ENCODE data around the gene SRRT. TPM values are rescaled to one million over a fixed set of nuclear protein-coding genes. Genes with fewer than 3 reads are reported as not detected.
A peak's percentile ranks its signal among the peaks of the same experiment; 100 is the strongest.

The SRRT gene
- total and polyA plus RNA-seq, 4 donors = 58.5 to 120 (median 78.0) TPM

DNA sequence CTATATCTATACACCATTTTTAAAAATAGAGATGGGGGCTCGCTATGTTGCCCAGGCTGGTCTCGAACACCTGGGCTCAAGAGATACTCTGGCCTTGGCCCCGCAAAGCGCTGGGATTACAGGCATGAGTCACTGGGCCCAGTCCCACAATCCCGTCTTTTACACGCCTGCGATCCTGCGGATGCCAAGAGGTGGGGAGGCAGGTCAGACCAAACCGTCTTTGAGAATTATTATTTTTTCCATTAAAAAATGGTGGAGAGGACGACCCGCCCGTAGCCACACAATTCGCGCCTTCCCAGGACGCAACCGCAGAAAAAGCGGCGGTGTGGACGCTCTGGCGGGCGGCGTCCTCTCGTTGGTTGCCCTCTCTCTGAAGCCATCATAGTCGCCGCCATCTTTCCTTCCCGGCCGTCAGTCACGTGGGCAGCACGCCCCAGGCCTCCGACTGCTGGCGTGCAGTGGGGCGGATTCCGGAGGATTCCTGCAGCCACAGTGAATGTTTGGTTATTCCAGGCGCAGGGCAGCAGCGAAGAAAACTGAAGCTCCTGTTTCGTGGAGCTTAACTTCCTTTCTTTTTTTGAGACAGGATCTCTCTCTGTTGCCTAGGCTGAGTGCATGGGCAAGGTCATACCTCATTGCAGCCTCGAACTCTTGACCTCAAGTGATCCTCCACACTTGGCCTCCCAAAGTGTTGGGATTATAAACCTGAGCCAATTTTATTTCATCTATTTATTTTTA is 37.6 kb upstream of the SRRT start:
- H3K4me3 ChIP-seq = peak overlapping the region; percentile 16
- ATAC-seq (ENCODE audit: insufficient read depth, low FRiP score) (peak; percentile 93), DNase-seq (peak; percentile 94 to 97 (median 95))
- peak overlapping the region; percentile 87 to 96 for H3K27ac ChIP-seq (ENCODE audit: low read depth in 1 of 2, low read length in 1 of 2)
- H3K36me3 ChIP-seq (ENCODE audit: control insufficient read depth in 4 of 4, insufficient read depth in 4 of 4, low read length in 4 of 4) = no peaks in the 10 kb centered on the region
- H3K9ac ChIP-seq (ENCODE audit: insufficient read depth in 1 of 2, low read length in 2 of 2) = peak overlapping the region in 1 of 2 donors; percentile 78
- no peaks in the 10 kb centered on the region for H3K27me3 ChIP-seq (ENCODE audit: control insufficient read depth in 3 of 3, insufficient read depth in 3 of 3, low read length in 2 of 3)
- H3K4me1 ChIP-seq (ENCODE audit: control insufficient read depth in 5 of 5, insufficient read depth in 5 of 5, low read length in 5 of 5) = peaks cover 0 to 15% (median 2%) of the 10 kb centered on the region in 5 donors
- 4 to 5% methylated on average over 37 of the region's 37 CpGs for WGBS, 2 donors
- H3K9me3 ChIP-seq (ENCODE audit: control insufficient read depth in 4 of 4, insufficient read depth in 3 of 4, low read length in 3 of 4) = no peaks in the 10 kb centered on the region
- TF ChIP-seq, protein P1, sequence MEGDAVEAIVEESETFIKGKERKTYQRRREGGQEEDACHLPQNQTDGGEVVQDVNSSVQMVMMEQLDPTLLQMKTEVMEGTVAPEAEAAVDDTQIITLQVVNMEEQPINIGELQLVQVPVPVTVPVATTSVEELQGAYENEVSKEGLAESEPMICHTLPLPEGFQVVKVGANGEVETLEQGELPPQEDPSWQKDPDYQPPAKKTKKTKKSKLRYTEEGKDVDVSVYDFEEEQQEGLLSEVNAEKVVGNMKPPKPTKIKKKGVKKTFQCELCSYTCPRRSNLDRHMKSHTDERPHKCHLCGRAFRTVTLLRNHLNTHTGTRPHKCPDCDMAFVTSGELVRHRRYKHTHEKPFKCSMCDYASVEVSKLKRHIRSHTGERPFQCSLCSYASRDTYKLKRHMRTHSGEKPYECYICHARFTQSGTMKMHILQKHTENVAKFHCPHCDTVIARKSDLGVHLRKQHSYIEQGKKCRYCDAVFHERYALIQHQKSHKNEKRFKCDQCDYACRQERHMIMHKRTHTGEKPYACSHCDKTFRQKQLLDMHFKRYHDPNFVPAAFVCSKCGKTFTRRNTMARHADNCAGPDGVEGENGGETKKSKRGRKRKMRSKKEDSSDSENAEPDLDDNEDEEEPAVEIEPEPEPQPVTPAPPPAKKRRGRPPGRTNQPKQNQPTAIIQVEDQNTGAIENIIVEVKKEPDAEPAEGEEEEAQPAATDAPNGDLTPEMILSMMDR (IDR thresholded peaks at IDR 0.05; ENCODE audit: control extremely low read depth, extremely low read depth) = no peak

DNA sequence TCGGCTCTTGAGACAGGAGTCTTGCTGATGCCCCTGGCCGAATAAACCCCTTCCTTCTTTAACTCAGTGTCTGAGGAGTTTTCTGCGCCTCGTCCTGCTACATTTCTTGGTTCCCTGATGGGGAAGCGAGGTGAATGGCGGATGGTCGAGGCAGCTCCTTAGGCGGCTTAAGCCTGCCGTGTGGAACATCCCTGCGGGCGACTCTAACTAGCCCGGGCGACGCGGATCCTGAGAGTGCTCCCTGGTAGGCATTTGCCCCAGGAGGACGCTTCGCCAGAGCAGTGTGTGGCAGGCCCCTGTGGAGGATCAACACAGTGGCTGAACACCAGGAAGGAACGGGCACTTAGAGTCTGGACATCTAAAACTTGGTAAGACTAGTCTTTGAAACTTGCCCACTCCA is 35.5 kb upstream of the SRRT start:
- Histone ChIP-seq H3K9ac (ENCODE audit: insufficient read depth in 1 of 2, low read length in 2 of 2) (no peak overlapping the region), H3K27ac (ENCODE audit: low read depth in 1 of 2, low read length in 1 of 2) (no peak overlapping the region), H3K9me3 (ENCODE audit: control insufficient read depth in 4 of 4, insufficient read depth in 3 of 4, low read length in 3 of 4) (no peaks in the 10 kb centered on the region), H3K4me1 (ENCODE audit: control insufficient read depth in 5 of 5, insufficient read depth in 5 of 5, low read length in 5 of 5) (peaks cover 0 to 15% (median 2%) of the 10 kb centered on the region in 5 donors), H3K4me3 (no peak overlapping the region), H3K36me3 (ENCODE audit: control insufficient read depth in 4 of 4, insufficient read depth in 4 of 4, low read length in 4 of 4) (no peaks in the 10 kb centered on the region), H3K27me3 (ENCODE audit: control insufficient read depth in 3 of 3, insufficient read depth in 3 of 3, low read length in 2 of 3) (no peaks in the 10 kb centered on the region)
- ATAC-seq (ENCODE audit: insufficient read depth, low FRiP score) (no peak), DNase-seq (no peak)
- TF ChIP-seq, protein P1 (IDR thresholded peaks at IDR 0.05; ENCODE audit: control extremely low read depth, extremely low read depth) = no peak
- 96 to 98% methylated on average over 18 of the region's 18 CpGs for WGBS, 2 donors

DNA sequence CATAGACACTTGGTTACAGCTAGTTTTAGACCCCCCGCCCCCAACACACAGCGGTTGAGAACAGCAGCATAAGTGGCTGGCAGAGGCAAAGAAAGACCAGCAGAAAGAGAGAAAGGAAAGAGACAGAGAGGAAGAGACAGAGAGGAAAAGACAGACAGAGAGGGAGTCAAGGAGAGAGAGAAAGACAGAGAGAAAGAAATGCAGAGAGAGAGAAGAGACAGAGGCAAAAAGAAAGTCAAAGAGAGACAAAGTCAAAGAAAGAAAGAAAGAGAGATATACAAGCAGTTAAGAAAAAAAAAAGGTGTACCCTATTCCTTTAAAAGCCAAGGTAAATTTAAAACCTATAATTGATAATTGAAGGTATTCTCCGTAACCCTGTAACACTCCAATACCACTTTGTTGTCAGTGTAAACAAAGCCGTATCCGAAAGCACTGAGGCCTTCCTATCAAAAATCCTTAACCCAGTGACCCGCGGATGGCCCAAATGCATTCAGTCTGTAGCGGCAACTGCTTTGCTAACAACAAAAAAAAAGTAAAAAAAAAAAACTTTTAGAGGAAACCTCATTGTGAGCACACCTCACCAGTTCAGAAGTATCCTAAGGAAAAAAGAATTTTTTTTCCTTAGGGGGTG is 34.3 kb upstream of the SRRT start:
- H3K27ac ChIP-seq (ENCODE audit: low read depth in 1 of 2, low read length in 1 of 2) = no peak overlapping the region
- WGBS, 2 donors = 65 to 85% methylated on average over 8 of the region's 8 CpGs

More for the DNA sequence above, 34.3 kb upstream of the SRRT start:
- TF ChIP-seq, protein P1 (IDR thresholded peaks at IDR 0.05; ENCODE audit: control extremely low read depth, extremely low read depth) = no peak
- Histone ChIP-seq H3K4me1 (ENCODE audit: control insufficient read depth in 5 of 5, insufficient read depth in 5 of 5, low read length in 5 of 5) (peaks cover 0 to 15% (median 2%) of the 10 kb centered on the region in 5 donors), H3K27me3 (ENCODE audit: control insufficient read depth in 3 of 3, insufficient read depth in 3 of 3, low read length in 2 of 3) (no peaks in the 10 kb centered on the region), H3K36me3 (ENCODE audit: control insufficient read depth in 4 of 4, insufficient read depth in 4 of 4, low read length in 4 of 4) (no peaks in the 10 kb centered on the region), H3K9me3 (ENCODE audit: control insufficient read depth in 4 of 4, insufficient read depth in 3 of 4, low read length in 3 of 4) (no peaks in the 10 kb centered on the region), H3K9ac (ENCODE audit: insufficient read depth in 1 of 2, low read length in 2 of 2) (no peak overlapping the region), H3K4me3 (no peak overlapping the region)
- ATAC-seq (ENCODE audit: insufficient read depth, low FRiP score) (no peak), DNase-seq (peak in 1 of 3 donors; percentile 4)

All from lung (tissue), 12 donors.